GM18520 (cell line): Measurements from ENCODE around the gene COTL1.

Source experiments
- ATAC-seq: cut with Tn5 transposase; IDR thresholded peaks from one replicate; pipeline ENCODE4 v1.9.1; 2021; ENCODE audit not compliant: unreplicated experiment

COTL1 gene

GRCh38 chr16:84617791-84618580 is at the start of gene COTL1:
Gene COTL1 (minus strand): TSS chr16:84618078. CDS start chr16:84617914, 164 bp downstream.
- peak; percentile 66 for ATAC-seq

- no peak for ATAC-seq
Observed at GRCh38 chr16:84665843-84666242, 48.0 kb upstream of the COTL1 start.

GRCh38 chr16:84665359-84665758 is 47.5 kb upstream of the COTL1 start:
- no peak for ATAC-seq

GRCh38 chr16:84663433-84664101 is 45.7 kb upstream of the COTL1 start:
- peak; percentile 65 for ATAC-seq

GRCh38 chr16:84662471-84662870 is 44.6 kb upstream of the COTL1 start:
- no peak for ATAC-seq

GRCh38 chr16:84661418-84662060 is 43.7 kb upstream of the COTL1 start:
- no peak for ATAC-seq

- ATAC-seq: no peak
Observed at GRCh38 chr16:84660973-84661372, 43.1 kb upstream of the COTL1 start.

- no peak for ATAC-seq
Observed at GRCh38 chr16:84659656-84660300, 41.9 kb upstream of the COTL1 start.

- no peak for ATAC-seq
Observed at GRCh38 chr16:84658690-84659089, 40.8 kb upstream of the COTL1 start.

- ATAC-seq: no peak
Observed at GRCh38 chr16:84657229-84657837, 39.5 kb upstream of the COTL1 start.

- ATAC-seq: no peak
Observed at GRCh38 chr16:84656649-84657048, 38.8 kb upstream of the COTL1 start.

GRCh38 chr16:84654998-84655397 is 37.1 kb upstream of the COTL1 start:
- no peak for ATAC-seq

- ATAC-seq: no peak
Observed at GRCh38 chr16:84654238-84654637, 36.4 kb upstream of the COTL1 start.

GRCh38 chr16:84652566-84652965 is 34.7 kb upstream of the COTL1 start:
- ATAC-seq: no peak

GRCh38 chr16:84650062-84650991 is 32.4 kb upstream of the COTL1 start:
- ATAC-seq: no peak

GRCh38 chr16:84649511-84649861 is 31.6 kb upstream of the COTL1 start:
- no peak for ATAC-seq

- peak; percentile 49 for ATAC-seq
Observed at GRCh38 chr16:84648595-84649510, 31.0 kb upstream of the COTL1 start.

GRCh38 chr16:84647828-84648594 is 30.1 kb upstream of the COTL1 start, which contains the start of gene KLHL36:
Gene KLHL36 (plus strand): TSS chr16:84648511. CDS start chr16:84650868, 2,357 bp downstream.
- peak; percentile 65 for ATAC-seq
